HG02678 (cell line): ENCODE results near the gene FYB2.
A peak's percentile ranks its signal among the peaks of the same experiment; 100 is the strongest.
"Not testable (repeated sequence)": the region's sequence is repeated elsewhere in the genome, so short reads cannot be mapped to it uniquely, and the experiment has no call there.

Experiments used
- ATAC-seq: cut with Tn5 transposase; IDR thresholded peaks from one replicate; pipeline ENCODE4 v1.9.1; 2021; ENCODE audit warnings: mild to moderate bottlenecking, moderate library complexity; ENCODE audit not compliant: unreplicated experiment

The FYB2 gene

GRCh38 chr1:56798053-56798471, 21.1 kb downstream of the FYB2 start:
- ATAC-seq = no peak

GRCh38 chr1:56797065-56797685, 22.0 kb downstream of the FYB2 start:
- ATAC-seq = no peak

- no peak for ATAC-seq
These were observed 23.3 kb downstream of the FYB2 start for GRCh38 chr1:56795870-56796269.

GRCh38 chr1:56790036-56790435, 29.2 kb downstream of the FYB2 start:
- ATAC-seq = no peak

- ATAC-seq = no peak
These were observed 30.6 kb downstream of the FYB2 start for GRCh38 chr1:56788588-56788987.

GRCh38 chr1:56788102-56788501, 31.1 kb downstream of the FYB2 start:
- no peak for ATAC-seq

GRCh38 chr1:56787330-56787729, 31.9 kb downstream of the FYB2 start:
- no peak for ATAC-seq

- no peak for ATAC-seq
These were observed 36.4 kb downstream of the FYB2 start for GRCh38 chr1:56782773-56783172.

- ATAC-seq = no peak
These were observed 38.4 kb downstream of the FYB2 start for GRCh38 chr1:56780826-56781225.

- no peak for ATAC-seq
These were observed 39.0 kb downstream of the FYB2 start for GRCh38 chr1:56780128-56780750.

- ATAC-seq = no peak
These were observed 41.2 kb downstream of the FYB2 start for GRCh38 chr1:56777972-56778371.

GRCh38 chr1:56774732-56775131, 44.5 kb downstream of the FYB2 start:
- ATAC-seq = not testable (repeated sequence)

- ATAC-seq = peak; percentile 77
These were observed 45.1 kb downstream of the FYB2 start for GRCh38 chr1:56774067-56774609.

GRCh38 chr1:56773341-56774066, 45.7 kb downstream of the FYB2 start:
- no peak for ATAC-seq

GRCh38 chr1:56771717-56772116, 47.5 kb downstream of the FYB2 start:
- ATAC-seq = no peak

- ATAC-seq = no peak
These were observed 60.4 kb downstream of the FYB2 start for GRCh38 chr1:56758794-56759193.

- no peak for ATAC-seq
These were observed 61.1 kb downstream of the FYB2 start for GRCh38 chr1:56758135-56758534.

GRCh38 chr1:56755911-56756310, 63.3 kb downstream of the FYB2 start:
- ATAC-seq = no peak

- ATAC-seq = no peak
These were observed 64.3 kb downstream of the FYB2 start for GRCh38 chr1:56754708-56755479.

- ATAC-seq = no peak
These were observed 74.0 kb downstream of the FYB2 start for GRCh38 chr1:56745231-56745630.

GRCh38 chr1:56728964-56729363, 90.2 kb downstream of the FYB2 start:
- ATAC-seq = no peak
